Medulla oblongata (tissue), 1 donor: ENCODE results near the gene CENPL.
"Not testable (repeated sequence)": the region's sequence is repeated elsewhere in the genome, so short reads cannot be mapped to it uniquely, and the experiment has no call there.

Experiments
- DNase-seq: peaks from one replicate; pipeline ENCODE4 v3.0.0-alpha.2; 2015; ENCODE audit errors: extremely low spot score

Gene CENPL

DNA sequence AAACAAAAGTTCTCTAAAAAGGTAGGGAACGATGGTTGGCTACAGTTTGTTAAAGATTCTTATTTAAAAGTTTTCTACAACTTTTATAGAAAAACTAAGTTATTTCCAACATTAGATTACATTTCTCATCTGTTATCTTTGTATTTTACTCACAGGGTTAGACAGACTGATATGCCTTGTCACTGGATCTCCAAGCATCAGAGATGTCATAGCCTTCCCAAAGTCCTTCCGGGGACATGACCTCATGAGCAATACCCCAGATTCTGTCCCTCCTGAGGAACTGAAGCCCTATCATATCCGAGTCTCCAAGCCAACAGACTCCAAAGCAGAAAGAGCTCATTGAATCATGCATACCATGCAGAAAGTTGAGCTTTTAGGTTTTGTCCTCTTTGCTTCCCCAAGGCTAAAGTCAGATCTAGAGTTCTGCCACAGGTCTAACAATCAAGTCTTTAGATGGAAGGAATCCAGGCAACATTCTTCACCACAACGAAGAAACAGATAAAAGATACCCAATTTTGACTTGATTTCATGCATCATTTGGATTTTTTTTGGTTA lies 32.8 kb upstream of the CENPL start:
- DNase-seq, result no peak

DNA sequence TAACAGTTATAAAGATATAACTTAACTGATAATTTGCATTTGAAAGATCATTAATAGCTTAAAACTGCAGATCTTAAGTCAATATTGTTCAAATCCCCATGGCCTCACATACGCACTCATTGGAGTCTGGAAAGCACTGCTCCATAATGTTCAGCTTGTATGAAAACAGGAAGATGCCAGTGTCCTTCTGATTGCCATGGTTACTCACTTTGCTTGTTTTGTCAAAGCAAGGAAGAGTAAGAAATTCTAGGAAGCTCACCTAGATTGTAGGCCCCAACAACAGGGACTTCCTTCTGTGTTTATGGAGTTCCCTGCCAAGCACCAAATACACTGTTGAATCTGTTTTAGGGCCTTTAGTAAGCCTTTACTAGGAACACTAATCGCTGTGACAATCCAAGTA lies 32.2 kb upstream of the CENPL start:
- no peak for DNase-seq

DNA sequence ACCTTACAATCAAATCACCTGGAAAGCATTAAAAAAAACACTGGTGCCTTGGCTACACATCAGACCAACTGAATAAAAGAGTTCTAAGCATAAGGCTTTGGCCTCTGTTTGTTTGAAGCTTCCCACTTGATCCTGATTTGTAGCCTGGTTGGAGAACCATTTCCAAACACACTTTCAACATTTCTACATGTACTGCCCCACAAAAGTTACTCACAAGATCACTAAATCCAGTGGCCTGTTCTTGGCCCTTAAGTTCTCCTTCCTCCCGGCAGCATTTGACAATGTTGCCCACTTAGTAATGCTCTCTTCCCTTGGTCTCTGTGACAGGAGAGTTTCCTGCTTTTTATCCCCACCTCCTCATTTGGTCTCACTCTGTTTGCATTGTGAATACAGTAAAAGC lies 31.3 kb upstream of the CENPL start:
- DNase-seq, result no peak

DNA sequence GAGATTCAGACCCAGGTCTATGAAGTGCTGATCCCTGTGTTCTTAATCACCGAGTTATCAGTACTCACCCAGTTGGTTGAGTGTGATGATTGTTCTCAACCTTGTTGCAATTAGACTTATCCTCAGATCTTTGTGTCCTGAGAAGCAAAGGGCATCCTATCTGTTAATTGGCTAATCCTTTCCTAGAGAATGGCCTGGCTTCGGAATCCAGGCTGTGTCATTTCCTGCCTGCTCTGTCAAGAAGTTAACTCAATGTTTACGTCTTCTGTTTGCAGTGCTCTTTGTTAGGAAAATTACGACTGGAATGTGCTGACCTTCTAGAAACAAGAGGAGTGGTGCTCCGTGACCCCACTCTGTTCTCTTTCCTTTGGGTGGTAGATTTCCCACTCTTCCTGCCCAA lies 28.4 kb upstream of the CENPL start:
- no peak for DNase-seq

DNA sequence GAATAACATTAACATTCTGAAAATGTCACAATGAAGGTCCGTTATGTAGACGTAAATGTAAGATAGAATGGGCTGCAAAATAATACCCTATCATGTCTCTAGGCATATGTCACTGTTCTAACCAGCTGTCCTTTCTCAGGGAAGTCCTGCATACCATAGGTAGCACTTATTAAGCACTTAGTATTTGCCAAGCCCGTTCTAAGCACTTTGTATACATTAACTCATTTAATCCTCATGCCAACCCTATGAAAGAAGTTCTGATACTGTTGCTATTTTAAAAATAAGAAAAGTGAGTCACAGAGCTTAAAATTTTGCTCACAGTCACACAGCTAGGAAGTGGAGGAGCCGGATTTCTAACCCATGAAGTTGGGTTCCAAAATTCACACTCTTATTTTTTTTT lies 27.4 kb upstream of the CENPL start:
- DNase-seq, result no peak

DNA sequence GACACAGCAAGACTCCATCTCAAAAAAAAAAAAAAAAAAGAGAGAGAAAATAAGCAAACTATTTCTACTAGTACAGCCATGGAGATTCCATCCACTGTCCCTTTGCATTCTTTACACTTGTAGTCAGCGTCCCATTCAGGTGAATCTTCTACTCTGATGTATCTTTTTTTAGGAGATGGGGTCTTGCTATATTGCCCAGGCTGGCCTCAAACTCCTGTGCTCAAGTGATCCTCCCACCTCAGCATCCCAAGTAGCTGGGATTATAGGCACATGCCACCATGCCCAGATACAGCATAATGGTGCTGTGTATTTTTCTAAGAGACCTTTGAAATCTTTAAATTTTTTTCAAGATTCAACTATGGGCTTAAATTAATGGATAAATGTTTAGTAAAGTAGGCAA lies 8.1 kb upstream of the CENPL start:
- no peak for DNase-seq

DNA sequence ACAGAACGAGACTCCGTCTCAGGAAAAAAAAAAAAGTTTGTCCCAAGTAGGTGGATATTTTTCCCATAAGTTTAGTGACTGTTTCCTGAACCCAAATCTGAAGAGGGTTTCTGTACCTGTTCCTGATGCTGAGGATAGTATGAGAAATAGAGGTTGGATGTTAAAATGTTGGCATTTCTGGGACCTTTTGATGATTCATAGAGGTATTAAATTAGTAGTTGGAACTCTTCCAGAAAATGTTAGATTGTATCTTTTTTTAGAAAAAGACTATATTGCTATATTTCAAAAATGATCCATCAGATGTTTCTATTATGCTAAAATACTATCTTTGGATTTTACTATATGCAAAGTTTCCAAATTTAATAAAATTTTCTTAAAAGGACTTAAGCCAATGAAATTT lies 2.9 kb upstream of the CENPL start:
- no peak for DNase-seq

DNA sequence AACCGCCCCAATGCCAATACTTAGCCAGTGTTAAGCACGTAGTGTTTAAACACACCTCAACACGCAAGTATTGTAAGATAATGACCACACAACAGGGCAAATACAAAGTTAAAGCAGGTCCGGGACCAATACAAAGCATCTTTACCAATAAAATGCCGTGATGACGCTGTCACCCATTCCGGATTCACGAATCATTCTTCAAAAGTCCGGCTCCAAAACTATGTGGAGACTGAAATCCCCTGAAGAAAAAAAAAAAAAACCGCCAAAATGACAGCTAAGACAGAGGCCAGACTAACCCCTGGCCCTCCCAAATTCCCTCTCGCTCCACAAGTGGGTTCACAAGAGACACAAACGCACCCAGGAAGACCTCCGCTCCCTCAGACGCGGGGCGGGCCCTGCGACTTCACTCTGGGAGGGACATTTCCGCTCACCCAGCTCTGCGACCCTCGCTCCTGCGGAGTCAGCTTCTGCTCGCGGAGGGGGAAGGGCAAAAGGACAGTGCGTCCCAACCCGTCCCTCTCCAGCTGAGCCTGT lies 835 bp downstream of the CENPL start:
- no peak for DNase-seq

DNA sequence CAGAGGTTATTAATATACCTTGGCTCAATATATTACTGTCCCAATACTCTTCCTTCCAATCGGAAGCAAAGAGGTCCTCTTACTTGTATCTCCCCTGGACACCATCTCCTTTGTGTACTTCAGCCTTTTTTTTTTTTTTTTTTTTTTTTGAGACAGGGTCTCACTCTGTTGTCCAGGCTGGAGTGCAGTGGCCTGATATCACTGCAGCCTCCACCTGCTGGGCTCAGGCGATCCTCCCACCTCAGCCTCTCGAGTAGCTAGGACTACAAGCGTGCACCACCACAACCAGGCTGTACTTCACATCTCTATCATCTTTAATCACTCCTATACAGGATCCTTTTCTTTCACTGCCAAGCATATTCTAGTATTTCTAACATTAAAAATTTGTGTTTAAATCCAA lies 3.0 kb downstream of the CENPL start:
- DNase-seq, result no peak

DNA sequence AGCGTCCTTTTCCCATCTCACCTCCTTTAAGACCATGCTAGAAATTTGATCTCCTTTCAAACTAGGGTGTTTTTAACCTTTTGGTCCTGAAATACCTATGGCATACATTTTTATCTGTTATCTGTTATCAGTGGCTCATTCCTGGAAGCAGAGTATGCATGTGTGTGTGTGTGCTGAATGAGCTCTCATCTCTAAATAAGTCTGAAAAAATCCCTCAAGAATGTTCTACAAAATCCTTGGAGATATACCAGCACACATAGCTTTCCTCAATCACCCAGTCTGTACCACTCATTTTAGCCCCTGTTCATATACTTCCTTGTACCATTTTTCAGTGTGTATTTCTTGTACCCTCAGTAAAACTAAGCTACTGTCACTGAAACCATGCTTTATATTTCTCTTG lies 6.2 kb downstream of the CENPL start:
- no peak for DNase-seq

DNA sequence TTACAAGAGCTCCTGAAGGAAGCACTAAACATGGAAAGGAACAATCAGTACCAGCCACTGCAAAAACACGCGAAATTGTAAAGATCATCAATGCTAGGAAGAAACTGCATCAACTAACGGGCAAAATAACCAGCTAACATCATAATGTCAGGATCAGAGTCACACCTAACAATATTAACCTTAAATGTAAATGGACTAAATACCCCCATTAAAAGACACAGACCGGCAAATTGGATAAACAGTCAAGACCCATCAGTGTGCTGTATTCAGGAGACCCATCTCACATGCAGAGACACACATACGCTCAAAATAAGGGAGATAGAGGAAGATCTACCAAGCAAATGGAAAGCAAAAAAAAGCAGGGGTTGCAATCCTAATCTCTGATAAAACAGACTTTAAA lies 11.0 kb downstream of the CENPL start:
- DNase-seq, result not testable (repeated sequence)

DNA sequence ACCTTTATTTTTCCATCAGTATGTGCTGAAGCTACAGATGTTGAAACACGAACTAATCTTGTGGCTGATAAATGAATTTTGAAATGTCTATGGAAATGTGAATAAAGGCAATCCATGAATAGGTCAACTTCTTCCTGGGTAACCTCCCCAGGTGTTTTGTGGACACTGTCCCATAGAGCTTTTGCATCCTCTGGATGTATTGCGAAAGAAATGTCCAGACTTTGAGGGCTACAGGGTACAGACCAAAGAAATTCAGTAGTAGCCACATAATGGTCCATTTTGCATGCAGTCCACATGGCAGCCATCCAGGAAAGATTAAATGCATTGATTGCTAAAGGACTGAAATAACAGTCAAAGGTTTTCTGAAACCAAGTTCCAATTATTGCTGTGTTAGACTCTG lies 21.7 kb downstream of the CENPL start:
- no peak for DNase-seq

DNA sequence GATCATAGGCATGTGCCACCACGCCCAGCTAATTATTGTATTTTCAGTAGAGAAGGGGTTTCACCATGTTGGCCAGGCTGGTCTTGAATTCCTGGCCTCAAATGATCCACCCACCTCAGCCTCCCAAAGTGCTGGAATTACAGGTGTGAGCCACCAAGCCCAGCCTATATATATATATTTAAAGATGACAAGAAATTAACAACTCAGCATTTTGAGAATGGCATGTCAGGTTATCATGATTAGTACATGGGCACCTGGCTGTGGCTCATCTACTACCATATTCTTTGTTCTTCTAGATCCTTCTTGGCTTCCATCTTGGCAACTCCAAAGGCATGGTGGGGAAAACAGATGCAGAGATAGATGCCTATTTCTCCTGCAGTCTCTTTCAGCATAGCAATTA lies 24.7 kb downstream of the CENPL start:
- DNase-seq, result not testable (repeated sequence)

DNA sequence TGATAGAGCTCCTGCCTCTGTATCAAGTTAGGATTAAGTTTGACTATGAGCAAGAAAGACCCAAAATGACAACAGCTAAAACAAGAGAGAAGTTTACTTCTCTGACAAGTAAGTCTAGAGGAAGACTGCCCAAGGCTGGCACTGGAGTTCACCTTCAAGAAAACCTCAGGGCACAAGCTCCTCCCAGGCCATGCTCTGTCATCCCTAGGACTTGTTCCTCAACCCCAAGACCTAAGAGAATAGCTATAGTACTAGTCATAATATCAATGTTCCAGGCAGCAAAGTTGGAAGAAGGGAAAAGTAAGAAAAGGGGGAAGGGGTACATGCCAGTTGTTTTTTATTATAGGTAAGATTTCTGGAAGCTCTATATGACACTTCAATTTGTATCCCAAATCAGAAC lies 26.6 kb downstream of the CENPL start:
- no peak for DNase-seq

DNA sequence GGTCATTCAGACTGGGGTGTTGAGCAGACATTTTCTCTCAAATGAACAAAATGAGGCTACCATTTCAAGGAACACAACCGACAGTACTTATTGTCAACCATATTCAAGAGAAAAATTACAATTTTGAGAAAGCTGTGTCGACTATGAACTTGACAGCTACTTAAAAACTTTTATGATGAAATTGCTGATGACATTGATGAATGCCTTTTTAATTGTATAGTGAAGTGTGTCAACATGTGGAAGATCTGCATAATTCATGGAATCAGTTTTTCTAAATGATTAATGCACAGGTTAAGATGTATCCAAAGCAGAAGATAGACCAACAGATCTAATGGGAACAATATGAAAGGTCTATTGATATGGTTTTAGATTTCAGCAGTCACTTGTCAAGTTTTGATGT lies 34.8 kb downstream of the CENPL start:
- DNase-seq, result no peak

DNA sequence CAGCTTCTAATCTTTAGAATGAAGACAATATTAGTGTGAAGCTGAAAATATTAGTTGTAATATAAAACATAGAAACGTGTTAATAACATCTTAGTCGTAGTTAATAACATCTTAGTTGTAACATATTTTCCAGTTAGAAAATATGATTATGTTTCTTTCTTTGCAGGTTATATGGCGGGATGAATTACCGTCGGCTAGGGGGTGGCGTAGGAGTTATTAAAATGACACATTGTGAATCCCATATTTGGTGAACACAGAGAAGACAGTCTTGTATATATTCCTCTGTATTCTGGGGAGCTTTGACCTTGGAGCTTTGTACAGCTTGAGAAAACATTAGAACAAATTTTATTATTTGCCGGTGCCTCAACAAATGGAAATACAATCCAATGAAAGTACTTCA lies 39.7 kb downstream of the CENPL start:
- DNase-seq, result no peak

DNA sequence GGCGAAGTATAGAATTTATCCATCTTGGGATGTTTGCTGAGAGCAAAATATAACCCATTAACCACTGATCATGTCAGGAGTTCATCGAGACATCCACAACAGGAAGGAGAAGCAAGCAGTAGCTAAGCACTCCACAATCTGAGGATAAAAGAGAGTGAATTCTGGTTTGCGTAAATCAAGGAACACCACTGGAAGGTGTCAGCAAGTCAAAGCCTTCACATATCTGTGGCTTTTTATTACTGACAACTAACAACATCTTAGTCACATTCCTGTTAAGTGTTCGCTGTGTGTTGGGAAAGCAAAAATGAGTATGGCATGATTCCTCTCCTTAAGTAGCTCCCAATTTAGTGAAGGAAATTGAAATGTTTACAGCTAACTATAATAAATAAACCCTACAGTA lies 44.7 kb downstream of the CENPL start:
- no peak for DNase-seq

DNA sequence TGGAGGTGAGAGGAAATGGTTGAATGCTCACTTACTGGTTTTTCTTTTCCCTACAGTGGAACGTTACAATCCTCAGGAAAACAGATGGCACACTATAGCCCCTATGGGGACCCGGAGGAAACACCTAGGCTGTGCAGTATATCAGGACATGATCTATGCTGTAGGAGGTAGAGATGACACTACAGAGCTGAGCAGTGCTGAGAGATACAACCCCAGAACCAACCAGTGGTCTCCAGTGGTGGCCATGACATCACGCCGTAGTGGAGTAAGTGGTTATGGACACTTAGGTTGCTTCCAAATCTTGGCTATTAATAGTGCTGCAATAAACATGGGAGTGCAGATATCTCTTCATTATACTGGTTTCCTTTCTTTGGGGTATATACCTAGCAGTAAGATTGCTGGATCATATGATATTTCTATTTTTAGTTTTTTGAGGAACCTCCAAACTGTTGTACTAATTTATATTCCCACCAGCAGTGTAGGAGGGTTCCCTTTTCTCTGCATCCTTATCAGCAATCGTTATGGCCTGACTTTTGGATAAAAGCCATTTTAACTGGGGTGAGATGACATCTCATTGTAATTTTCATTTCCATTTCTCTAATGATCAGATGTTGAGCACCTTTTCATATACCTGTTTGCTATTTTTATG lies 49.0 kb downstream of the CENPL start:
- DNase-seq, result no peak

DNA sequence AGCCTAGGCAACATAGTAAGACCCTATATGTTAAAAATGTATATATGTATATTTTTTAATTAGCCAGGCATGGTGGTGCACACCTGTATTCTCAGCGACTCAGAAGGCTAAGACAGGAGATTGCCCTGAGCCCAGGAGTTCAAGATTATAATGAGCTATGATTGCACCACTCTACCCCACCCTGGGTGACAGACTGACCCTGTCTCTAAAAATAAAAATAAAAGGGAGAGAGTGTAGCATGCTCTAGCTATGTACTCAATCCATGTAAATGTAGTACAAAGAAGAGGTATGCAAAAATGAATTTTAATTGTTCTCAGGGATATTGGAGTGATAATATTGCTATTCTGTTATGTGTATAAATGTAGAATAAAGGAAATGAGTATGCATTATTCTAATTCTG lies 53.1 kb downstream of the CENPL start:
- DNase-seq, result no peak

DNA sequence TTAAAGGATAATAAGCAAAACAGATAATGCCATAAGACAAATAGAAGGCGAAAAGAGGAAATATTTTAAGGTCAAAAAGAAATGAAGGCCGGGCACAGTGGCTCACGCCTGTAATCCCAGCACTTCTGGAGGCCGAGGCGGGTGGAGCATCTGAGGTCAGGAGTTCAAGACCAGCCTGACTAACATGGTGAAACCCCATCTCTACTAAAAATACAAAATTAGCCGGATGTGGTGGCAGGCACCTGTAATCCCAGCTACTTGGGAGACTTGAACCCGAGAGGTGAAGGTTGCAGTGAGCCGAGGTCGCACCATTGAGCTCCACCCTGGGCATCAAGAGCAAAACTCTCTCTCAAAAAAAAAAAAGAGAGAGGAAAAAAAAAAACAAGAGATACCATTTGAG lies 54.4 kb downstream of the CENPL start:
- DNase-seq, result not testable (repeated sequence)

DNA sequence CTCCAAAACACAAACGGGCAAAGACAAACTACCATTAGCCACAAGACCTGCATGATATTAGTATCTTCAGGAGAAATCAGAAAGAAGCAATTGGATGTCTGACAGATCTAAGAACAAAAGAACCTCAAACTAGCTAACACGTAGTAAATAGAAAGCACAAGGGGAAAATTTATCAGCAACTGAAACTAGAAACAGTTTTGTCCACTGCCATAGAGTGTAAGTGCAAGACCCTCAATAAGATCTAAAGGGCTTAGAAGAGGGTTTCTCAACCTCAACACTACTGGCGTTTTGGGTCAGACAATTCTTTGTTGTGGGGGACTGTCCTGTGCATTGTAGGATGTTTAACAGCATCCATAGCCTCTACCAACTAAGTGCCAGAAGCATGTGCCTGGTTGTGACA lies 55.9 kb downstream of the CENPL start:
- no peak for DNase-seq

DNA sequence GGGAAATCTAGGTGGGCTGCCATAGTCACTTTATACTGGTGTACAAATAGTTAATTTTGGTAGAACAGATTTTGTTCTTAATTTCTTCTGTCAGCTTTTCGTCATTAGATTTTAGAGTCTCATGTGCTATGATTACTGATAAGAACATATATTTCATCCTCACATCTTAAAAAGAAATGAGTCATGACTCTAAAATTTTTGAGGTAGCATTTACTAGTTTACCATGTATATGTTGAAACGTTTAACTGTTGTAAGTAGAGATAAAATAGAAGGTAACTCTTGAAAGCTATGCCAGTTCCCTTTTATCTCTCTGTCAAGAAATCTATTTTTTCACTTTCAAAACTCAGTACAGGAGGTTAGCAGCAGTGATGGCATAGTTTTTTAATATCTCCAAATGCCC lies 56.5 kb downstream of the CENPL start:
- DNase-seq, result no peak

DNA sequence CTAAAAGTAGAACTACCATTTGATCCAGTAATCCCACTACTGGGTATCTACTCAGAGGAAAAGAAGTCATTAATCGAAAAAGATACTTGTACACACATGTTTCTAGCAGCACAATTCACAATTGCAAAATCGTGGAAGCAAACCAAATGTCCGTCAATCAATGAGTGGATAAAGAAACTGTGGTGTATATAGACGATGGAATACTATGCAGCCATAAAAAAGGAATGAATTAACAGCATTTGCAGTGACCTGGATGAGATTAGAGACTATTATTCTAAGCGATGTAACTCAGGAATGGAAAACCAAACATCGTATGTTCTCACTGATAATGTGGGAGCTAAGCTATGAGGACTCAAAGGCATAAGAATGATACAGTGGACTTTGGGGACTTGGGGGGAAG lies 60.4 kb downstream of the CENPL start:
- not testable (repeated sequence) for DNase-seq

DNA sequence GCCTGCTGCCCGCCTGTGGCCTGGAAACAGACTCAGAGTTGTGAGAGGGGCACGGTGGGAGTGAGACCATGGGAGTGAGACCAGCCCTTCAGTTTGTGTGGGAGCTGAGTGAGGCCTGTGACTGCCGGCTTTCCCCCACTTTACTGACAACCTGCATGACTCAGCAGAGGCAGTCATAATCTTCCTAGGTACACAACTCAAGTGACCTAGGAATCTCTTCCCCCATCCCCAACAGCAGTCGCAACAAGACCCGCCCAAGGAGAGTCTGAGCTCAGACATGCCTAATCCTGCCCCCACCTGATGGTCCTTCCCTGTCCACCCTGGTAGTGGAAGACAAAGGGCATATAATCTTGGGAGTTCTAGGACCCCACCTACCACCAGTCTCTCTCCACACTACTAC lies 65.7 kb downstream of the CENPL start:
- no peak for DNase-seq
